ENCODE data around the gene SEC16A. TPM values are rescaled to one million over a fixed set of nuclear protein-coding genes. Genes with fewer than 3 reads are reported as not detected.

The SEC16A gene
- total RNA-seq, 8 experiments from 2014 or later = 21.8 to 59.1 (median 35.0) TPM

GRCh38 chr9:136395345-136396218, 87.3 kb downstream of the SEC16A start:
- 90 to 100% (median 92%) methylated on average over 1 to 6 of the region's 26 CpGs; no CpG with 5 or more reads in 5 of the 10 experiments for WGBS, 10 experiments
- in situ Hi-C loops (cut with MboI; ENCODE audit: low pct_unique_long_range_greater_than_20kb in 2 of 9, low sequenced_read_pairs in 9 of 9, unreplicated experiment in 9 of 9) = no loop called here
- ATAC-seq (replicated peaks in 6 of 8) = no peak
- no peak overlapping the region for H3K27ac ChIP-seq
- H3K4me3 ChIP-seq = no peak overlapping the region
- H3K4me1 ChIP-seq (replicated peaks in 1 of 2) = peaks cover 10 to 13% of the 10 kb centered on the region in 2 donors

GRCh38 chr9:136395020-136395340, 87.9 kb downstream of the SEC16A start:
- WGBS, 10 experiments = 77 to 95% (median 89%) methylated on average over 3 to 6 of the region's 13 CpGs; no CpG with 5 or more reads in 5 of the 10 experiments
- in situ Hi-C loops (cut with MboI; ENCODE audit: low pct_unique_long_range_greater_than_20kb in 2 of 9, low sequenced_read_pairs in 9 of 9, unreplicated experiment in 9 of 9) = no loop called here
- ATAC-seq (replicated peaks in 6 of 8) = no peak
- Histone ChIP-seq H3K27ac (no peak overlapping the region), H3K4me1 (replicated peaks in 1 of 2) (peaks cover 7 to 10% of the 10 kb centered on the region in 2 donors), H3K4me3 (no peak overlapping the region)

DNA sequence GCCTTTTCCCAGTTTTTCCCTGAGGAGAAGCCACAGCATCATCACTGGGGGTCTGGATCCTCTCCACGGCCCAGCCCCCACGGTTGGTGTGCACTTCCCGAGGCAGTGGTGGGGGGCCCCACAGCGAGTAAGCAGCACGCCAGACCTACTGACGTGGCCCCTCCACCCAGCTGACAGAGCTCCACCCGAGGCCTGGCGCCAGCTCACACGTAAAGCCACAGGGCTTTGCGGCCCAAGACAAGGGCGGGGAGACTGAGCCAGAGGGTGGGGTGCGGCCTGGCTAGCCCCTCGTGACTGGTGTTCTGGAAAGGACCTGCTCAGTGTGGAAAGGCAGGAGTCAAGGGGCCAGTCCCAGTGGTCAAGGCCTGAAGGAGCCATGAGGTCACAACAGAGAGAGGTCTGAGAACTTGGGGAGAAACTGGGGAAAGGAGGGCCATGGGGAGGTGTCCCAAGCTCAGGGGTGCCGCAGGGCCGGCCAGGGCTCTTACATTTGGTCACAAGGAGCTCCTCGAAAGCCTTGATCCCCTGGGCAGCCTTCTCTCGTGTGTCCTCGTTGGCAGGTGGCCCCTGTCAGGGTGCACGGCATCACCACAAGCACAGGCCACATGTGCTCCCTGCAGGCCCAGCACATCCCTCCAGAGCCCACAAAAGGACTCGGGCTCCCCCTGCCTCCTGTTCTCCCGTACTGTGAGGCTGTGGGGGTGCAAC, 88.4 kb downstream of the SEC16A start:
- peaks cover 7 to 10% of the 10 kb centered on the region in 2 donors for H3K4me1 ChIP-seq (replicated peaks in 1 of 2)
- in situ Hi-C loops (cut with MboI; ENCODE audit: low pct_unique_long_range_greater_than_20kb in 2 of 9, low sequenced_read_pairs in 9 of 9, unreplicated experiment in 9 of 9) = no loop called here

DNA sequence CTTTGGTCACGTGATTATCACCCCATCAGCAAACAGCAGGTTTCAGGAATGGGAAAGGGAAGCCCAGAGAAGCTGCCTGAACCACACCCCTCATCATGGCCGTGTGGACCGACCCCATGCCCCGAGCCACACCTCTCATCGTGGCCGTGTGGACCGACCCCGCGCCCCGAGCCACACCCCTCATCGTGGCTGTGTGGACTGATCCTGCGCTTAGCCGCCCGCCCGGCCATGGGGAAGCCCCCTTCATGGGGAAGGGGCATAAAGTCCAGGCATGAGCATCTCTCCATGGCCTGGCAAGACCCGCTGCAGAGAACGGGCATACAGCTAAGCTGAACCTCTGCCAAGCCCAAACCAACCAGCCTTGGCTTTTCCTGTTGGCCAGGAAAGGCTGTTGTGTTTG, 89.3 kb downstream of the SEC16A start:
- no peak overlapping the region for H3K27ac ChIP-seq
- 80 to 96% (median 91%) methylated on average over 1 to 17 of the region's 17 CpGs; no CpG with 5 or more reads in 7 of the 10 experiments for WGBS, 10 experiments
- peaks cover 0 to 2% of the 10 kb centered on the region in 2 donors for H3K4me1 ChIP-seq (replicated peaks in 1 of 2)
- ATAC-seq (replicated peaks in 6 of 8) = no peak
- in situ Hi-C loops (cut with MboI; ENCODE audit: low pct_unique_long_range_greater_than_20kb in 2 of 9, low sequenced_read_pairs in 9 of 9, unreplicated experiment in 9 of 9) = no loop called here
- H3K4me3 ChIP-seq = no peak overlapping the region

More for the DNA sequence above, 88.4 kb downstream of the SEC16A start:
- 90 to 94% (median 92%) methylated on average over 2 to 4 of the region's 21 CpGs; no CpG with 5 or more reads in 7 of the 10 experiments for WGBS, 10 experiments
- ATAC-seq (replicated peaks in 6 of 8) = peak in 2 of 8 experiments; percentile 57 to 66
- Histone ChIP-seq H3K4me3 (no peak overlapping the region), H3K27ac (no peak overlapping the region)

DNA sequence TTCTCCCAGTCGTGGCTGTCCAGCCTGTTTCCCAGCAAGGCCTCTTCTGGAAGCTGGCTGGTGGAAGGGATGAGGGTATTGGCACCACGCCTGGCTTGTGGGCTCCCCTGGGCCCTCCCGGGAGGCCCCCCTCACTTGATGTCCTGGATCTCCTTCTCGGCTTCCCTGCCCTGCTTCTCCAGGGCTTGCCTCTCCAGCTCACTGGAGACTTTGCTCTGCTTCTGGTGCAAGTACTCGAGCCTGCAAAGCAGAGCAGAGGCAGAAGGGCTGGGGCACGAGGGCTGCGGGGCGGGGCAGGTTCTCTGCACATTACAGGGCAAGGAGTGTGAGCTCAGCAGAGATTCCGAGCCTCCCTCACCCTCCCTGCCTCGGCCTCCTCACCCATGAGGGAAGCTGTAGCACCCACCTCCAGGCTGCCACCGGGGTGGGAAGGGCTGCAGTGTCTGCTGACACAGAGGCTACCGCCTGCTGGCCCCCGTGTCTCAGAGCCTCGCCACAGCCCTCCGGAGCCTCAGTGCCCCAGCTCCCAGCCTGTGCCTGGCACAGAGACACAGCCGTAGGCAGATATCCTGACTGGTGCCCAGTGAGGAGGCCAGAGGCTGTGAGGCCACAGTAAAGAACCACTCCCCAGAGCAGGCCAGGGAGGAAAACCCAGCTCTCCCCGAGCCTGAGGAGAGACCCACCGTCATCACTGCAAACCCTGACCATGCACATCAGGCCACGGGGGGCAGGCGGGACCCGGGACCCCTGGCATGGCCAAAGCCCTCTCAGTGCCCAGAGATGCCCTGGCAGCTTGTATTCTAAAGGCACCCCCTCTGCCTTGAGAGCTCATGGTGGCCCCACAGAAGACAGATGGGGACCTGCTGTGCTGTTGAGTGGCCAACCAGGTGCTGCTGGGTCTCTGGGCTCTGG, 90.0 kb downstream of the SEC16A start:
- Histone ChIP-seq H3K4me1 (replicated peaks in 1 of 2) (no peaks in the 10 kb centered on the region), H3K27ac (no peak overlapping the region), H3K4me3 (no peak overlapping the region)
- in situ Hi-C loops (cut with MboI; ENCODE audit: low pct_unique_long_range_greater_than_20kb in 2 of 9, low sequenced_read_pairs in 9 of 9, unreplicated experiment in 9 of 9) = no loop called here
- ATAC-seq (replicated peaks in 6 of 8) = peak in 3 of 8 experiments; percentile 6 to 70 (median 62)
- WGBS, 10 experiments = 68 to 100% (median 95%) methylated on average over 3 to 8 of the region's 21 CpGs; no CpG with 5 or more reads in 7 of the 10 experiments

DNA sequence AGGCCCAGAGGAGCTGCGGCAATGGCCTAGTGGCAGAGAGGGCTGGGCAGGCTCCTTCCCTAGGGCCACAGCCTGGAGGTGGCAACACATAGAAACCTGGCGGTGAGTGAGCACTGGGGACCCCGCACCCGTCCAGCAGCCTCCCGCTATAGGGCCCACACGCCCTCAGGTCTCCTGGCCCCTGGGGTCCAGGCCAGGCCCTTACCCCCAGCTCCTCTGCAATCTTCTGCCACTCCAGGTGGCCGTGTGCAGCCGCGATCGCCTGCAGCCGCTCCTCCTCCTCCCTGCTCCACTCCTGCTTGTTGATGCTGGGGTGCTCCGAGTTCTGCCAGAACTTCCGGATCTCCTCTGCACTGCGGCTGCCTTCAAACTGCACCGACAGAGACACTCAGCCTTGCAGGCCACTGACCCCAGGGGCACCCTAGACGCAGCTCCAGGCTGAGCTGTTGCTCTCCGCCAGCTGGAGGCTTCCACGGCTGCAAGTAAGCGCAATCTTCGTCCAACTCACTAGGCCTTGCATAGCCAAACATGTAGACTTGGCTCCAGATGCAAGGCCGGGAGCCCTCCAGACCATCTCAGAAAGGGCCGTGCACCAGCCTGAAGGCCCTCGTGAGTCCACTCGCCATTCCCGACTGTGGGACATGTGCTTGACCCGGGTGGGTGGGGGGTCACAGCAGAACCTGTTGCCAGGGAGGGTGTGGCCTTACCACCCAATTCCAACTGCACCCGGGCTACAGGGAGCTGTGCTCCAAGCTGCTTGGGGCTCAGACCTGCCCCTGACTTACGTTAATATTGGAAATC, 90.9 kb downstream of the SEC16A start:
- no peaks in the 10 kb centered on the region for H3K4me1 ChIP-seq (replicated peaks in 1 of 2)
- no peak for ATAC-seq (replicated peaks in 6 of 8)
- in situ Hi-C loops (cut with MboI; ENCODE audit: low pct_unique_long_range_greater_than_20kb in 2 of 9, low sequenced_read_pairs in 9 of 9, unreplicated experiment in 9 of 9) = no loop called here
- 84 to 98% (median 94%) methylated on average over 4 to 13 of the region's 28 CpGs; no CpG with 5 or more reads in 4 of the 10 experiments for WGBS, 10 experiments
- H3K27ac ChIP-seq = no peak overlapping the region
- H3K4me3 ChIP-seq = no peak overlapping the region

Other genes with a start within 250 kb of the SEC16A start
- gene QSOX2, start 237.2 kb downstream of the SEC16A start, total RNA-seq = 10 to 100 TPM; 10.3 to 17.8 (median 15.1) TPM
- gene CCDC187, start 178.9 kb downstream of the SEC16A start, total RNA-seq = 1 to 10 TPM in 1 of 8 experiments, under 1 TPM in 7; 0.07 to 1.2 (median 0.19) TPM
- 10 to 100 TPM; 10.3 to 40.8 (median 28.9) TPM for gene GPSM1, start 155.5 kb downstream of the SEC16A start, total RNA-seq
- 10 to 100 TPM in 7 of 8 experiments, 1 to 10 TPM in 1; 6.8 to 17.3 (median 13.5) TPM for gene DNLZ, start 119.3 kb downstream of the SEC16A start, total RNA-seq
- 1 to 10 TPM in 5 of 8 experiments, under 1 TPM in 3; 0.46 to 3.5 (median 1.9) TPM for gene CARD9, start 109.4 kb downstream of the SEC16A start, total RNA-seq
- 10 to 100 TPM in 2 of 8 experiments, 1 to 10 TPM in 6; 4.0 to 14.1 (median 7.3) TPM for gene SNAPC4, start 82.9 kb downstream of the SEC16A start, total RNA-seq
- gene ENTR1, start 72.4 kb downstream of the SEC16A start, total RNA-seq = 10 to 100 TPM; 15.9 to 97.7 (median 29.6) TPM
- 100 to 1,000 TPM in 1 of 8 experiments, 10 to 100 TPM in 7; 29.4 to 101 (median 46.4) TPM for gene PMPCA, start 72.4 kb downstream of the SEC16A start, total RNA-seq
- 10 to 100 TPM in 2 of 8 experiments, 1 to 10 TPM in 6; 4.5 to 11.1 (median 8.6) TPM for gene INPP5E, start 43.2 kb downstream of the SEC16A start, total RNA-seq
- gene NOTCH1, start 63.0 kb upstream of the SEC16A start, total RNA-seq = 10 to 100 TPM in 7 of 8 experiments, 1 to 10 TPM in 1; 4.9 to 57.7 (median 17.6) TPM
- 10 to 100 TPM in 3 of 8 experiments, 1 to 10 TPM in 1, under 1 TPM in 4; 0.50 to 21.9 (median 4.7) TPM for gene EGFL7, start 179.9 kb upstream of the SEC16A start, total RNA-seq
- gene AGPAT2, start 204.4 kb upstream of the SEC16A start, total RNA-seq = 10 to 100 TPM in 2 of 8 experiments, 1 to 10 TPM in 6; 1.5 to 19.7 (median 4.6) TPM
- 10 to 100 TPM in 6 of 8 experiments, 1 to 10 TPM in 1, under 1 TPM in 1; 0.92 to 44.3 (median 27.8) TPM for gene DIPK1B, start 229.5 kb upstream of the SEC16A start, total RNA-seq

Measured in motor neuron (in vitro differentiated cells).